Stimulated activated CD8-positive, alpha-beta memory T cell treated with anti-CD3 and anti-CD28 coated beads, Interleukin-7, amount 100 ng/mL, for 4 hours (primary cell): ENCODE data around the gene THOC1.
"Not testable (repeated sequence)": the region's sequence is repeated elsewhere in the genome, so short reads cannot be mapped to it uniquely, and the experiment has no call there.

Experiments
- DNase-seq, 2 donors: peaks; one replicate each; pipeline ENCODE4 v3.0.0-alpha.2; 2020; ENCODE audit warnings: low read depth in 2 of 2

Gene THOC1

GRCh38 chr18:267688-268552 is at the start of gene THOC1:
THOC1 (minus strand) TSS chr18:268047; CDS start chr18:268019, 28 bp downstream.
- DNase-seq: peak; percentile 96

- no peak for DNase-seq
Observed at GRCh38 chr18:317618-318017, 49.8 kb upstream of the THOC1 start.

- DNase-seq: no peak
Observed at GRCh38 chr18:316393-316792, 48.5 kb upstream of the THOC1 start.

- DNase-seq: no peak
Observed at GRCh38 chr18:313931-314330, 46.1 kb upstream of the THOC1 start.

GRCh38 chr18:312415-312814 is 44.6 kb upstream of the THOC1 start:
- DNase-seq: no peak

- no peak for DNase-seq
Observed at GRCh38 chr18:310042-310441, 42.2 kb upstream of the THOC1 start.

- DNase-seq: not testable (repeated sequence)
Observed at GRCh38 chr18:308086-308485, 40.2 kb upstream of the THOC1 start.

GRCh38 chr18:306608-307255 is 38.9 kb upstream of the THOC1 start:
- DNase-seq: no peak

- no peak for DNase-seq
Observed at GRCh38 chr18:305003-305501, 37.2 kb upstream of the THOC1 start.

GRCh38 chr18:303607-304006 is 35.8 kb upstream of the THOC1 start:
- no peak for DNase-seq

GRCh38 chr18:303011-303410 is 35.2 kb upstream of the THOC1 start:
- DNase-seq: no peak

- DNase-seq: no peak
Observed at GRCh38 chr18:302097-302496, 34.2 kb upstream of the THOC1 start.

GRCh38 chr18:297936-298335 is 30.1 kb upstream of the THOC1 start:
- no peak for DNase-seq

GRCh38 chr18:295756-296490 is 28.1 kb upstream of the THOC1 start:
- no peak for DNase-seq

GRCh38 chr18:294566-294965 is 26.7 kb upstream of the THOC1 start:
- DNase-seq: no peak

- DNase-seq: no peak
Observed at GRCh38 chr18:293536-293935, 25.7 kb upstream of the THOC1 start.

GRCh38 chr18:292271-292670 is 24.4 kb upstream of the THOC1 start:
- DNase-seq: no peak

- DNase-seq: not testable (repeated sequence)
Observed at GRCh38 chr18:289970-290369, 22.1 kb upstream of the THOC1 start.

- DNase-seq: no peak
Observed at GRCh38 chr18:289026-289425, 21.2 kb upstream of the THOC1 start.

GRCh38 chr18:286515-287310 is 18.9 kb upstream of the THOC1 start:
- no peak for DNase-seq

- no peak for DNase-seq
Observed at GRCh38 chr18:285817-286216, 18.0 kb upstream of the THOC1 start.

GRCh38 chr18:275486-275885 is 7.6 kb upstream of the THOC1 start:
- no peak for DNase-seq
